Fibroblast of lung (primary cell): ENCODE data around the gene ABCB1.

ENCODE experiments used
- CTCF ChIP-seq, 2 donors: IDR thresholded peaks in 1 of 2; conservative IDR thresholded peaks in 1 of 2; 1 replicate in 1 of 2; 2 replicates in 1 of 2; pipeline ENCODE4 v1.5.1; 2011 to 2012; ENCODE audit warnings: low read length in 2 of 2, control low read depth in 1 of 2, inconsistent platforms in 1 of 2, low read depth in 1 of 2, mild to moderate bottlenecking in 1 of 2
- EZH2 ChIP-seq: IDR thresholded peaks from 2 replicates; pipeline ENCODE4 v1.5.1; 2012; ENCODE audit warnings: low read length, control low read depth, mild to moderate bottlenecking; ENCODE audit errors: missing control alignments

- no peak for TF ChIP-seq CTCF (conservative IDR thresholded peaks at IDR 0.05 in 1 of 2, IDR thresholded peaks at IDR 0.05 in 1 of 2; ENCODE audit: low read depth in 1 of 2, low read length in 2 of 2)
- TF ChIP-seq EZH2, result no peak
These were observed 20.0 kb downstream of the ABCB1 start for GRCh38 chr7:87580636-87581035.
